Coronary artery (tissue), 2 donors: Measurements from ENCODE around the gene CNOT8.

Experiments
- DNase-seq: peaks from one replicate; pipeline ENCODE4 v3.0.0-alpha.2; 2017; ENCODE audit warnings: low spot score
- H3K27ac ChIP-seq, 2 donors: fragments of 200-600 bp; sonication (generic); one replicate each; pipeline ENCODE4 v1.5.1; 2016 to 2019
- H3K4me3 ChIP-seq: fragments of 200-600 bp; sonication (generic); 2 replicates; pipeline ENCODE4 v1.5.1; 2016; ENCODE audit warnings: mild to moderate bottlenecking, moderate library complexity
- TF ChIP-seq, protein P1 (sequence below): fragments of 200-600 bp; sonication (generic); IDR thresholded peaks from one replicate; pipeline ENCODE4 v1.5.1; 2019; ENCODE audit warnings: antibody characterized with exemption

CNOT8 gene

DNA sequence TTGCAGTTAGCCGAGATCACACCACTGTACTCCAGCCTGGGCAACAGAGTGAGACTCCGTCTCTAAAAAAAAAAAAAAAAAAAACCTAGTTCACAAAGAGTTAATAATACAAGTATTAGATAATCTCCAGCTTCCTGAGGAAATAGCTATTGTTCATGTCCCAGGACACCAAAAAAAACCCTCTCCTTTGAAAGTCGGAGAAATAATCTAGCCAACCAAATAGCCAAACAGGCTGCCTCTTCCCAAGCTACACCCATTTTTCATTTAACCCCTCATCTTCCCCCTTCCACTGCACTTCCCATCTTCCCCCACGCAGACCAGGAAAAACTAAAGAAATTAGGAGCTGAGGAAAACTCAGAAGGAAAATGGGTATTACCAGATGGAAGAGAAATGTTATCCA, 23.6 kb downstream of the CNOT8 start:
- no peak overlapping the region for H3K4me3 ChIP-seq
- TF ChIP-seq, protein P1, sequence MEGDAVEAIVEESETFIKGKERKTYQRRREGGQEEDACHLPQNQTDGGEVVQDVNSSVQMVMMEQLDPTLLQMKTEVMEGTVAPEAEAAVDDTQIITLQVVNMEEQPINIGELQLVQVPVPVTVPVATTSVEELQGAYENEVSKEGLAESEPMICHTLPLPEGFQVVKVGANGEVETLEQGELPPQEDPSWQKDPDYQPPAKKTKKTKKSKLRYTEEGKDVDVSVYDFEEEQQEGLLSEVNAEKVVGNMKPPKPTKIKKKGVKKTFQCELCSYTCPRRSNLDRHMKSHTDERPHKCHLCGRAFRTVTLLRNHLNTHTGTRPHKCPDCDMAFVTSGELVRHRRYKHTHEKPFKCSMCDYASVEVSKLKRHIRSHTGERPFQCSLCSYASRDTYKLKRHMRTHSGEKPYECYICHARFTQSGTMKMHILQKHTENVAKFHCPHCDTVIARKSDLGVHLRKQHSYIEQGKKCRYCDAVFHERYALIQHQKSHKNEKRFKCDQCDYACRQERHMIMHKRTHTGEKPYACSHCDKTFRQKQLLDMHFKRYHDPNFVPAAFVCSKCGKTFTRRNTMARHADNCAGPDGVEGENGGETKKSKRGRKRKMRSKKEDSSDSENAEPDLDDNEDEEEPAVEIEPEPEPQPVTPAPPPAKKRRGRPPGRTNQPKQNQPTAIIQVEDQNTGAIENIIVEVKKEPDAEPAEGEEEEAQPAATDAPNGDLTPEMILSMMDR: no peak
- no peak overlapping the region for H3K27ac ChIP-seq
- DNase-seq: no peak

GRCh38 chr5:154884424-154884823, 26.0 kb downstream of the CNOT8 start:
- Histone ChIP-seq H3K4me3 (no peak overlapping the region), H3K27ac (no peak overlapping the region)
- TF ChIP-seq, protein P1: no peak
- DNase-seq: no peak

DNA sequence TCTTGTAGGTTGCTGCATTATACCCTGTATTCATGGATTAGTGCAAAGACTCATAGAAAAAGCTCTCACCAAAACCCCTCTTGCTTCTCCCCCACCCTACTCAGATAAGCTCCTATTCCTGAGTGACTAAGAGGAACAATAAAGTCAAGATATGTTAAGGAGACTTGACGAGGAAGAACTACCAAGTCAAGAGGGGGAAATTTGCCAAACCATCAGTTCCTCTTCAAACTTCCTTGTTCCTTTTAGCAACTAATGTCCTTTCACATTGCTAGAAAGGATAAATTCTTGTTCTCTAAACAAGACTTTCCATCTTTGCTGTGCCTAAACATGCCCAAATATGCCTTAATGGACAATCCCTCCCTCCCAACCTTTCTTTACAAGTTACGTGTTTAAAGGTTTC, 27.0 kb downstream of the CNOT8 start:
- Histone ChIP-seq H3K4me3 (no peak overlapping the region), H3K27ac (no peak overlapping the region)
- no peak for DNase-seq
- TF ChIP-seq, protein P1: no peak

DNA sequence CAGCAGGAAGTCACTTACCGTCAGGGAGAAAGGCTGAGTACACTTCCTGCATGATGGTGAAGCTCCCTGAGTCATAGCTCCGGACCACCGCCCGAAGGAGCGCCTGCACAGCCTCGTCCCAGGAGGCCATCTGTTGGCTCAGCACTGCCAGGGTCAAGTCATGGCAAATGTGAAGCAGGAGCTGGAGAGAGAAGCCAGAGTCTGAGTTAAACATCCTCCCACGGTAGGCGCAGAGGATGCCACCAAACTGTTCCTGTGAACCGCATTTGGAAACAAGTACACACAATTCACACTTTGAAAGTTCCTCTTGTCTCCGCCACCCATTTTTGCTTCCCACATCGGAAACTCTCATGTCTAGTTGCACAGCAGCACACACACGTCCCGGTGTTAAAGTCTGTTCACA, 33.9 kb downstream of the CNOT8 start:
- TF ChIP-seq, protein P1: no peak
- Histone ChIP-seq H3K4me3 (no peak overlapping the region), H3K27ac (no peak overlapping the region)
- DNase-seq: no peak

DNA sequence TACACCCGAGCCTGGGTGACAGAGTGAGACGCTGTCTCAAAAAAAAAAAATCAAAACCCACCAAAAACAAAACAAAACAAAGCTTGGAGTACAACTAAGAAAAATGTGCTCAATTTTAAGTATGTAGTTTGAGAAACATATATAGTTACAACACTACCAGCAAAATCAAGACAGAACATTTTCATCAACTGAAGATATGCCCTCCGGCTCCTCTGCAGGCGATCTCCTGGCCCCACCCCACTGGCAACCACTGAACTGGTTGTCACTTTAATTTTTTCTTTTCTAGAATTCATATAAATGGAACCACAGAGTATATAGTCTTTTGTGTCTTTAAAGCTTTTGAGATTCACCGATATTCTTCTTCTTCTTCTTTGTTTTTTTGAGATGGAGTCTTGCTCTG, 35.0 kb downstream of the CNOT8 start:
- no peak overlapping the region for H3K4me3 ChIP-seq
- no peak for DNase-seq
- TF ChIP-seq, protein P1: no peak
- H3K27ac ChIP-seq: no peak overlapping the region

DNA sequence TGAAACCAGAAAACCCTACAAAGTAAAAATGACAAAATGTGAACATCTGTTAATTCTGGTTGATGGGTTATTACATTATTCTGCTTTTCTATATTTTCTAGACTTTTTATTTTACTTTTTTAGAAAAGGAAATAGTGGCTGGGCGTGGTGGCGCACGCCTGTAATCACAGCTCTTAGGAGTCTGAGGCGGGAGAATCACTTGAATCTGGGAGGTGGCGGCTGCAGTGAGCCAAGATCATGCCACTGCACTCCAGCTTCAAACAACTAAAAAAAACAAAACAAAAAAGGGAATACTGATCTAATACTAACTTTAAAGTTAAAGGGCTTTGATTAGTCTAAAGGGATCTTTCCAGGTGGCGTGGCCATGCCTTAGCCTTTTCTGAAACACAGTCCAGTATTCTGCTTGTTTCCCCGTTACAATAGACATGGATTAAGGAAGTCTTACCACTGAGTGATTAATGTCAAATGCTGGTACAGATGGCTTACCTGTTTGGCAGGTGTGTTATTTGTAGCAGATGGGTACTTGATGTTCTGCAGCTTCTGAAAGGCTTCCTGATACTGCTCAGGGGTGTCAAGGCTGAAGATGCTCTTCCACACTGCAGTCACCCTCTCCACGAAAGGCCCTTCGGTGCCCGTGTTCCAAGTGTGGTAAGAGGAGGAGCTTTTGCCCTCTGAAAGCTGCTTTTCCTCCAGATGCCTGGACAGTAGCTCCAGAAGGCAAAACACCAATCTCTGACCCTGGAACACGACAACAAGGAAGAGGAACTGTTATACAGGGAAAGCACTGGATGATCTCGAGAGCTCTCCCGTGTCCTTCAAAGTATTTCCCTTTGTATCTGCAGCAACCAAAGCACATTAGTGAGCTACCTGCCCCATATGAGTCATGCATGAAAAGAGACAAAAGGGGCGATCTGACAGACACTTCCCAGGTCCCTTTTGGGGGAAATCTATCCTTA, 37.5 kb downstream of the CNOT8 start:
- TF ChIP-seq, protein P1: no peak
- Histone ChIP-seq H3K4me3 (no peak overlapping the region), H3K27ac (no peak overlapping the region)
- no peak for DNase-seq
